Nephron progenitor cell (in vitro differentiated cells): ENCODE measurements around the gene PDE2A.

ENCODE experiments used
- DNase-seq: peaks from one replicate; pipeline ENCODE4 v3.0.0; 2021
- H3K27ac Mint-ChIP-seq: 2 replicates; pipeline ENCODE4 v1.8.0; 2021; ENCODE audit warnings: mild to moderate bottlenecking, moderate library complexity, mixed read lengths
- H3K27me3 Mint-ChIP-seq: 2 replicates; pipeline ENCODE4 v1.8.0; 2021; ENCODE audit warnings: mild to moderate bottlenecking, low read depth, mixed read lengths; ENCODE audit not compliant: poor library complexity
- H3K36me3 Mint-ChIP-seq: 2 replicates; pipeline ENCODE4 v1.8.0; 2021; ENCODE audit warnings: low read depth, mixed read lengths
- H3K4me1 Mint-ChIP-seq: 2 replicates; pipeline ENCODE4 v1.8.0; 2021; ENCODE audit warnings: mixed read lengths
- H3K4me3 Mint-ChIP-seq: 2 replicates; pipeline ENCODE4 v1.8.0; 2021; ENCODE audit warnings: mild to moderate bottlenecking, moderate library complexity, mixed read lengths
- H3K9me3 Mint-ChIP-seq: 2 replicates; pipeline ENCODE4 v1.8.0; 2021; ENCODE audit warnings: mild to moderate bottlenecking, moderate library complexity, mixed read lengths
- TF ChIP-seq, protein P1 (sequence below): fragments of 200-600 bp; sonication (generic); IDR thresholded peaks from 2 replicates; pipeline ENCODE4 v1.5.0; 2021; ENCODE audit warnings: antibody characterized with exemption

Gene PDE2A

DNA sequence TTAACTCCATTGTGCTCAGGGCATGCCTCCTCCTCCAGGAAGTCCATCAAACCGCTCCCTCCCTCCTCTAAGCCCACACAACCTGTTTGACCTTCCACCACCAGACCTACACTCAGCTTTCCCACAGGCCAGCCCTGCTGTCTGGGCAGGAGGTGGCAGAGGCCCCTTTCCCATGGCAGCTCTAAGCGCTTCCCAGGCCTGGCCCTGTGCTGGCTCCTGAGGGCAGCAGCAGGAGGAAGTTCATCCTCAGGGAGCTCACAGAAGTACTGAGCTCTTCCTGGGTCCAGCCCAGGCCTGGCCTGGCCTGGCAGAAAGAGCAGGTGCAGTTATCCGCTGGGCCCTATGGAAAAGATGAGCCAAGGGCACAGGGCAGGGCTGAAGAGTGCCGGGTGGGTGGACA is 46.6 kb upstream of the PDE2A start:
- Mint-ChIP-seq H3K4me1 (peaks cover 49% of the 10 kb centered on the region), H3K27ac (peak overlapping the region; percentile 49)

DNA sequence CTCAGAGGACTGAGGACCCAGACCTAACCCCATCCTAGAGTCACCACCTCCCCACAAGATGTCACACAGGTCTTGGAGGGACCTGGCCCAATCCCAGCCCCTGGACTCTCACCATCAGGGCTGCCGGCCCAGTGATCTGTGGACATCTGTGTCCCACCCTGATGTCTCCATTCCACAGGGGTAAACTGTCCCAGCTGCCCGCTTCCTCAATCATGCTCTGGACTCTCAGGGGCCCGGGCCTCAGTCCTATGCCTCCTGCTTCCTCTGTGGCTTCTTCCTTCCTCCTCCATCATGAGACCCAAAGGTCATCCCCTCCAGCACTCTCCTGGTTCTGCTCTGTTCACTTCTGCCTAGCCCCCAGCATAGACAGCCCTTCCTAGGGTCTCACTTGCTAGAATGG is 45.8 kb upstream of the PDE2A start:
- DNase-seq = no peak
- H3K4me1 Mint-ChIP-seq = peaks cover 44% of the 10 kb centered on the region
- no peaks in the 10 kb centered on the region for H3K36me3 Mint-ChIP-seq
- H3K9me3 Mint-ChIP-seq = no peaks in the 10 kb centered on the region
- no peak overlapping the region for H3K4me3 Mint-ChIP-seq
- no peaks in the 10 kb centered on the region for H3K27me3 Mint-ChIP-seq
- TF ChIP-seq, protein P1, sequence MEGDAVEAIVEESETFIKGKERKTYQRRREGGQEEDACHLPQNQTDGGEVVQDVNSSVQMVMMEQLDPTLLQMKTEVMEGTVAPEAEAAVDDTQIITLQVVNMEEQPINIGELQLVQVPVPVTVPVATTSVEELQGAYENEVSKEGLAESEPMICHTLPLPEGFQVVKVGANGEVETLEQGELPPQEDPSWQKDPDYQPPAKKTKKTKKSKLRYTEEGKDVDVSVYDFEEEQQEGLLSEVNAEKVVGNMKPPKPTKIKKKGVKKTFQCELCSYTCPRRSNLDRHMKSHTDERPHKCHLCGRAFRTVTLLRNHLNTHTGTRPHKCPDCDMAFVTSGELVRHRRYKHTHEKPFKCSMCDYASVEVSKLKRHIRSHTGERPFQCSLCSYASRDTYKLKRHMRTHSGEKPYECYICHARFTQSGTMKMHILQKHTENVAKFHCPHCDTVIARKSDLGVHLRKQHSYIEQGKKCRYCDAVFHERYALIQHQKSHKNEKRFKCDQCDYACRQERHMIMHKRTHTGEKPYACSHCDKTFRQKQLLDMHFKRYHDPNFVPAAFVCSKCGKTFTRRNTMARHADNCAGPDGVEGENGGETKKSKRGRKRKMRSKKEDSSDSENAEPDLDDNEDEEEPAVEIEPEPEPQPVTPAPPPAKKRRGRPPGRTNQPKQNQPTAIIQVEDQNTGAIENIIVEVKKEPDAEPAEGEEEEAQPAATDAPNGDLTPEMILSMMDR = no peak
- H3K27ac Mint-ChIP-seq = peak overlapping the region; percentile 49

More for the DNA sequence above, 46.6 kb upstream of the PDE2A start:
- no peaks in the 10 kb centered on the region for H3K36me3 Mint-ChIP-seq
- no peaks in the 10 kb centered on the region for H3K27me3 Mint-ChIP-seq
- no peaks in the 10 kb centered on the region for H3K9me3 Mint-ChIP-seq
- H3K4me3 Mint-ChIP-seq = no peak overlapping the region
- TF ChIP-seq, protein P1 = no peak
- no peak for DNase-seq

DNA sequence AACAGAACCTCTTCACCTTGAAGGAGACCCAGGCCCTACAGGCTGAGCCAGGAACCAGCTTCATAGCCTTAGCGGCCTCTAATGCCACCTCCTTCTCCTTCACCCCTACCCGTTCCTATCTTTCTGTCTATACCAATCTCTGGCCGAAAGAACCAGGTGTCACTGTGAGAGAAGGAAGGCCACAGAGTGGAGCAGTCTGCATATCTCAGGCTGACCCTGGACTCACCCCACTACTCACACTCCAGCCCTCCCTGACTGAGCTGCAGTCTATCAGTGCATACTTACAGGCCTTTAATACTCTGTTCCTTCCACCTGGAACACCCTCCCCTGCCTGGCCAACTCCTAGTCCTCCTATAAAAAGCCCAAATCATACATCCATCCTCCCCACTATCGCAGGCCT is 45.3 kb upstream of the PDE2A start:
- peaks cover 47% of the 10 kb centered on the region for H3K4me1 Mint-ChIP-seq
- TF ChIP-seq, protein P1 = no peak
- peak overlapping the region; percentile 49 for H3K27ac Mint-ChIP-seq
- no peak overlapping the region for H3K4me3 Mint-ChIP-seq
- no peaks in the 10 kb centered on the region for H3K27me3 Mint-ChIP-seq
- H3K36me3 Mint-ChIP-seq = peaks cover 3% of the 10 kb centered on the region
- no peaks in the 10 kb centered on the region for H3K9me3 Mint-ChIP-seq
- DNase-seq = no peak

DNA sequence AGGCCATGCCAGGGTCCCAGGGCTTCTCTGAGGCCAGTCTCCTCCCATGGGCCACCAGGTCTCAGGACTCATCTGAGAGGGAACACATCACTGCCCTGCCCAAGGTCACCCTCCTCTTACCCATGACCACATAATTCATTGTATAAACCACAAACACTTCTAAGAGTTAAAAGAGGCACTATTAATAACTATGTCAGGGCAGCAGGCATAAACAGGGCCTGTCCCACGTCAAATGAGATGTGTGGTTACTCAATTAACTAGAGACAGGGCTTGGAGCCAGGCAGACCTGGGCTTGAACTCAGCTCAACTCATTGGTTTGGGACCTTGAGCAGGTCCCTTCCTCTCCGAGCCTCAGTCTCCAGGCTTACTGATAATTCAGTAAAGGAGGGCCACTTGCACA is 44.9 kb upstream of the PDE2A start:
- peaks cover 7% of the 10 kb centered on the region for H3K36me3 Mint-ChIP-seq
- H3K4me1 Mint-ChIP-seq = peaks cover 51% of the 10 kb centered on the region
- H3K27ac Mint-ChIP-seq = peak overlapping the region; percentile 49
- no peaks in the 10 kb centered on the region for H3K27me3 Mint-ChIP-seq
- DNase-seq = no peak
- no peak overlapping the region for H3K4me3 Mint-ChIP-seq
- TF ChIP-seq, protein P1 = no peak
- H3K9me3 Mint-ChIP-seq = no peaks in the 10 kb centered on the region

DNA sequence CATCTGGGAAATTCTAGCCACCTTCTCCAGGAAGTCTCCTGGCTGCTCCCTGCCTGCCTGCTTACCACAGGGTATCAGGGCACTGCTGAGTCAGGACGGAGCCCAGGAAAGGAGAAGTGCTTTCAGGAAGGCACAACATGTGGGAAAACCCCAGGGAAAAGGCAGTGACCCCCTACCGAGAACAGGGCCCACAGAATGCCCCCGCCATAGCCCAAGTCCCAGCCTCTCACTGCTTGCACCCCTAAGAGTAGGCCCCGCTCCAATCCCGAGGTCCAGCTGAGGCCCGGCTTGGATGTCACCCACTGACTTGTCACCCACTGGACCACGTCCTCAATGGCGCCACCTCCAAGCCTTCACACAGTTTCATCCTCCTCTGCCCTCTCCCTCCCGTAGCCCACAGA is 43.9 kb upstream of the PDE2A start:
- no peaks in the 10 kb centered on the region for H3K27me3 Mint-ChIP-seq
- no peak overlapping the region for H3K27ac Mint-ChIP-seq
- TF ChIP-seq, protein P1 = no peak
- DNase-seq = no peak
- H3K36me3 Mint-ChIP-seq = peaks cover 7% of the 10 kb centered on the region
- no peaks in the 10 kb centered on the region for H3K9me3 Mint-ChIP-seq
- no peak overlapping the region for H3K4me3 Mint-ChIP-seq
- H3K4me1 Mint-ChIP-seq = peaks cover 58% of the 10 kb centered on the region

DNA sequence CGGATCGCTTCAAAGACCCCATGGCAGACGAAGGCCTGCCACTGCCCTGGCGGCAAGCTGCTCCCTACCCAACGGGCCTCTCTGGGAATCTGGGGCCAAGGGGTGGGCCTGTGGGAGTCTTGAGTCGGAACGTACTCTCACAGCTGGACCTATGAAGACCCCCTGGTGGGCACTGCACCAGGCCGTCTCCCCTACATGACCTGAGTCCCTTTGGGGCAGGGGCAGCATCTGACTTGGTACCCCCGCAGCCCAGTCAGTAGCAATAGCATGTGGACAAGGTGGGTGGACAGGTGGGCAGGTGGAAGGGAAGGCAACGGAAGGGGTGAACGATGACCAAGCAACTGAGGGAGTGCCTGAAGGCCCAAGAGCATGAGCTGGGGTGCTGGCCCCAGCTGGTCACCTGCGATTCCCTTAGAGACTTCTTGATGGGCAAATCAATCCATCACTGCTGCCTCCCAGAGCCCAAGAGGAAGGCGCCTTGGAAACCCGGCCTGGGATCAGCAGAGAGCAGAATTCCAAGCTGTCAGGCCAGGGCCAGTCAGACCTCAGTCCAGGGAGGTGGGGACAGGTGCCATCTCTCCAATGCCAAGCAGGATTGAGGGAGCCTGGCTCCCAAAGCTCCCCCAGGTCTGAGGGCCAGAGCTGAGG is 42.7 kb upstream of the PDE2A start:
- Mint-ChIP-seq H3K9me3 (no peaks in the 10 kb centered on the region), H3K27ac (peak overlapping the region; percentile 81), H3K4me1 (peaks cover 59% of the 10 kb centered on the region)

More for the DNA sequence above, 42.7 kb upstream of the PDE2A start:
- Mint-ChIP-seq H3K36me3 (peaks cover 7% of the 10 kb centered on the region), H3K4me3 (no peak overlapping the region), H3K27me3 (no peaks in the 10 kb centered on the region)
- TF ChIP-seq, protein P1 = no peak
- DNase-seq = no peak
